ENCODE data around the gene LARP4B. TPM values are rescaled to one million over a fixed set of nuclear protein-coding genes. Genes with fewer than 3 reads are reported as not detected.

Gene LARP4B
- total RNA-seq, result 100 to 1,000 TPM in 1 of 4 donors, 10 to 100 TPM in 3; 68.6 to 113 (median 87.4) TPM

DNA sequence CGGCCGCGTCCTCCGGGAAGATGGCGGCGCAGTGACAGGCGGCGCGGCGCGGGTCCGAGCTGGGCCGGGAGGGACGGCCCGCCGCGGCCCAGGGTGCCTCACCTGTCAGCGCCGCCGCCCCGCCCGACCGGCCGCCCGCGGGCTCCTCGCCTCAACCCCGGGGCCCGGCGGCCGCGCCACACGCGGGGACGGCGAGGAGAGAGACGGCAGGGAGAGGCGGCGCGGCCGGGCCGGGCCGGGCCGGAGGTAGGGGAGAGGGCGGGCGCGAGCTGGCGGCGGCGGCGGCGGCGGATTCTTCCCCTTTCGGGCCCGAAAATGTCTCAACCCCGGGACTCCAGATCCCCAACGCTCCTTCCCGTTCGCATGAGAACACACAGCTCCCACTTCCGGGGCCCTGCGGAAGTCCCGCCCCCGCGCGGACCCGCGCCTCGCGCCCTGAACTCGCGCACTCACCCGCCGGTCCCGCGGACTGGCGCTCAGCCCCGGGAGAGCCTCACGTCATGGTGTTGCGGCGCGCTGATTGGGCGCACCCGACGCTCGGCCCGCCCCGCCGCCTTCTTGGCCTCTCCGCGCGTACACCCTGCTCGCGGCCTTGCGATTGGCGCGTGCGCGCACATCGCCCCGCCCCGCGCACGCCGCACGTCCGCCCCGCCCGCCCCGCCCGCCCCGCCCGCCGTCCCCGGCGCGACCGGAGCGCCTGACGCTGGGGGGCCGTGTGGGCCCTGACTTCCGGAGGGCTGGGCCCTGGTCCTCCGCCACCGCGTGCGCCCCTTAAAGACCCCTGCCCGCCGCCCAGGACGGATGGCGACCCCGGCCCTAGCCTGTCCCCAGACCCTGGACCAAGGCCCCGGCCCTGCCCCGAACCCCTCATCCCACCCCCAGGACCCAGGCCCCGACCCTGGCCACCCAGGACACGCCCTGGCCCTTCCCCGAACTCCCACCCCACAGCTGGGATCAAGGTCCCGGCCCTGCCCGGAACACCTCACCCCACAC lies at the start of gene LARP4B:
LARP4B (minus strand) TSS at position 380 of the 993 bp plus-strand sequence. CDS start 45,984 bp downstream, outside the sequence.
- DNase-seq, result peak; percentile 97 to 98
- Histone ChIP-seq H3K4me1 (peaks cover 25 to 39% of the 10 kb centered on the region in 2 donors), H3K36me3 (no peaks in the 10 kb centered on the region), H3K4me3 (replicated peaks in 1 of 3) (peak within 1 kb of the TSS in 2 of 3 donors; percentile 60 to 84), H3K27ac (peak within 1 kb of the TSS; percentile 94 to 98 (median 96)), H3K27me3 (no peaks in the 10 kb centered on the region), H3K9me3 (no peaks in the 10 kb centered on the region)
- 0% methylated on average over 6 of the region's 137 CpGs; no CpG with 5 or more reads in 1 of the 2 donors for WGBS, 2 donors
- TF ChIP-seq, protein P1, sequence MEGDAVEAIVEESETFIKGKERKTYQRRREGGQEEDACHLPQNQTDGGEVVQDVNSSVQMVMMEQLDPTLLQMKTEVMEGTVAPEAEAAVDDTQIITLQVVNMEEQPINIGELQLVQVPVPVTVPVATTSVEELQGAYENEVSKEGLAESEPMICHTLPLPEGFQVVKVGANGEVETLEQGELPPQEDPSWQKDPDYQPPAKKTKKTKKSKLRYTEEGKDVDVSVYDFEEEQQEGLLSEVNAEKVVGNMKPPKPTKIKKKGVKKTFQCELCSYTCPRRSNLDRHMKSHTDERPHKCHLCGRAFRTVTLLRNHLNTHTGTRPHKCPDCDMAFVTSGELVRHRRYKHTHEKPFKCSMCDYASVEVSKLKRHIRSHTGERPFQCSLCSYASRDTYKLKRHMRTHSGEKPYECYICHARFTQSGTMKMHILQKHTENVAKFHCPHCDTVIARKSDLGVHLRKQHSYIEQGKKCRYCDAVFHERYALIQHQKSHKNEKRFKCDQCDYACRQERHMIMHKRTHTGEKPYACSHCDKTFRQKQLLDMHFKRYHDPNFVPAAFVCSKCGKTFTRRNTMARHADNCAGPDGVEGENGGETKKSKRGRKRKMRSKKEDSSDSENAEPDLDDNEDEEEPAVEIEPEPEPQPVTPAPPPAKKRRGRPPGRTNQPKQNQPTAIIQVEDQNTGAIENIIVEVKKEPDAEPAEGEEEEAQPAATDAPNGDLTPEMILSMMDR (IDR thresholded peaks at IDR 0.05), result no peak
- peak in 1 of 2 donors; percentile 81 for TF ChIP-seq POLR2A (IDR thresholded peaks at IDR 0.05)
- intact Hi-C loops (cut with DNase I), result loop anchor here (5.0 to 10.0 kb wide), 2 partner anchors 56 to 237 kb away; partner anchors contain the start of gene GTPBP4

DNA sequence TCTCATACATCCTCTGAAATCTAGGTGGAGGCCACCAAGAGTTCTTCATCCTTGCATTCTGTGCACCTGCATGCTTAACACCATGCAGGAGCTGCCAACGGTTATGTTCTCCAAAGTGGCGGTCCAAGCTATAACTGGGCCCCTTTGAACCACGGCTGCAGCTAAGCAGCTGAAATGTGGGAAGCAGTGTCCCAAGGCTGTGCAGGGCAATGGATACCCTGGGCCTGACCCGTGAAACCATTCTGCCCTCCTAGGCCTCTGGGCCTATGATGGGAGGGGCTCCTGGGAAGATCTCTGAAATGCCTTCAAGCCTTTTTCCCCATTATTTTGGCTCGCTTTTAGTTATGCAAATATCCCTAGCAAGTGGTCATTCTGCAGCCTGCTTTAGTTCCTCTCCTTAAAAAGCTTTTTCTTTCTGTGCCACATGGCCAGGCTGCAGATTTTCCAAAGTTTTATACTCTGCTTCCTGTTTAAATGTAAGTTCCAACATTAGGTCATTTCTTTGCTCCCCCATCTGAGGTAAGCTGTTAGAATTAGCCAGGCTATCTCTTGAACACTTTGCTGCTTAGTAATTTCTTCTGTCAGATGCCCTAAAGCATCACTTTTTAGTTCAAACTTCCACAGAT lies 49.1 kb upstream of the LARP4B start:
- no peak for TF ChIP-seq POLR2A (IDR thresholded peaks at IDR 0.05)
- TF ChIP-seq, protein P1 (IDR thresholded peaks at IDR 0.05), result no peak
- intact Hi-C loops (cut with DNase I), result loop anchor here (10.0 kb wide), 1 partner anchor 156 kb away; no protein-coding TSS in a partner anchor
- no peak for DNase-seq
- H3K4me3 ChIP-seq (replicated peaks in 1 of 3), result no peak overlapping the region
- H3K9me3 ChIP-seq, result no peaks in the 10 kb centered on the region
- peaks cover under 1 to 7% of the 10 kb centered on the region in 2 donors for H3K4me1 ChIP-seq
- H3K27me3 ChIP-seq, result no peaks in the 10 kb centered on the region
- H3K27ac ChIP-seq, result no peak overlapping the region
- H3K36me3 ChIP-seq, result no peaks in the 10 kb centered on the region
- WGBS, 2 donors, result 94 to 99% methylated on average over 5 of the region's 5 CpGs

DNA sequence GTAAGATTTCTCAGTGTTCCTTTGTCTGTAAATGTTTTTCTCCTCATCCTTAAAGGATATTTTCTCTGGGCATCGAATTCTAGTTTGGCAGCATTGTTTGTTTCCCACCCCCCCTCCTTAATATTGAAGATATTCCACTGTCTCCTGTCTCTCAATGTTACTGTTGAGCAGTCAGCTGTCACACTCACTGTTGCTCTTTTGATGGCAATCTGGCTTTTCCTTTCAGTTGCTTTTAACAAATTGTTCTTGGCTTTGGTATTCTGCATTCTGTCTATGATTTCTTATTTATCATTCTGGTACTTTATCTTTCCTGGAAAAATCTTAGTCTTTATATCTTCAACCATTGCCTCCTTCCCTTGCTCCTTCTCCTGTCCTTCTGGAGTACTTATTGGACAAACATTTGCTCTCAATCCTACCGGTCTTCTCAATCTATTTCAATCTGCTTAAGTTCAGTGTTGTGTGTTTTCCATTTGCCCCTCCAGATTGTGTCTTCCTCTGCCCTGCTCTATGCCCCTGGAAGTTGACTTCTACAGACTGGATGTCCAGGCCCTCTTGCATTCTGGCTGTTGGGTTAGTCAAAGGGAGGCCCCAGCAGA lies 47.4 kb upstream of the LARP4B start:
- Histone ChIP-seq H3K27ac (no peak overlapping the region), H3K4me1 (peaks cover 10 to 14% of the 10 kb centered on the region in 2 donors), H3K27me3 (no peaks in the 10 kb centered on the region), H3K4me3 (replicated peaks in 1 of 3) (no peak overlapping the region), H3K9me3 (no peaks in the 10 kb centered on the region), H3K36me3 (no peaks in the 10 kb centered on the region)
- intact Hi-C loops (cut with DNase I), result no loop called here
- no peak for DNase-seq
- WGBS, 2 donors, result 94 to 95% methylated on average over 2 of the region's 2 CpGs
- TF ChIP-seq, protein P1 (IDR thresholded peaks at IDR 0.05), result no peak
- TF ChIP-seq POLR2A (IDR thresholded peaks at IDR 0.05), result no peak

DNA sequence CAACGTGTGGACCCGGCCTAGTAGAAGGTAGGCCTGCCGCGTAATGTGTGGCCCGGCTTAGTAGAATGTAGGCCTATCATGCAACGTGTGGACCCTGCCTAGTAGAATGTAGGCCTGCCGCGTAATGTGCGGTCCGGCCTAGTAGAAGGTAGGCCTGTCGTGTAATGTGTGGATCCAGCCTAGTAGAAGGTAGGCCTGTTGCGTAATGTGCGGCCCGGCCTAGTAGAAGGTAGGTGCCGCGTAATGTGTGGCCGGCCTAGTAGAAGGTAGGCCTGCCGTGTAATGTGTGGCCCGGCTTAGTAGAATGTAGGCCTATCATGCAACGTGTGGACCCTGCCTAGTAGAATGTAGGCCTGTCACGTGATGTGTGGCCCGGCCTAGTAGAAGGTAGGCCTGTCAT lies 44.8 kb upstream of the LARP4B start:
- Histone ChIP-seq H3K4me3 (replicated peaks in 1 of 3) (no peak overlapping the region), H3K27me3 (no peaks in the 10 kb centered on the region), H3K9me3 (no peaks in the 10 kb centered on the region), H3K27ac (no peak overlapping the region), H3K36me3 (no peaks in the 10 kb centered on the region), H3K4me1 (peaks cover 28 to 40% of the 10 kb centered on the region in 2 donors)
- TF ChIP-seq POLR2A (IDR thresholded peaks at IDR 0.05), result no peak
- TF ChIP-seq, protein P1 (IDR thresholded peaks at IDR 0.05), result no peak
- no peak for DNase-seq
- intact Hi-C loops (cut with DNase I), result no loop called here
- WGBS, 2 donors, result 88 to 94% methylated on average over 22 of the region's 22 CpGs
